ENCODE data around the gene KLHDC3. TPM values are rescaled to one million over a fixed set of nuclear protein-coding genes. Genes with fewer than 3 reads are reported as not detected.

Gene KLHDC3
- total and polyA plus RNA-seq, 2 donors (not counting 3 experiments of a cell fraction or from before 2014, with no cell fraction given) = 84.8 to 120 TPM

GRCh38 chr6:43033496-43034189 is 19.6 kb downstream of the KLHDC3 start:
- H2AFZ ChIP-seq (ENCODE audit: low read depth, low read length) = no peak overlapping the region
- H3K4me2 ChIP-seq (ENCODE audit: insufficient read depth, low read length) = no peak overlapping the region
- no peaks in the 10 kb centered on the region for H3K9me3 ChIP-seq (replicated peaks; ENCODE audit: control insufficient read depth, insufficient read depth, low read length)
- H3K79me2 ChIP-seq (ENCODE audit: control insufficient read depth, insufficient read depth, low read length) = no peaks in the 10 kb centered on the region
- CTCF ChIA-PET = interaction anchor here (2.1 to 2.9 kb wide), 2 partner anchors 11 to 110 kb away, joined by 8 to 11 read pairs; partner anchors contain the start of gene RRP36
- TF ChIP-seq POLR2AphosphoS5 (IDR thresholded peaks at IDR 0.05; ENCODE audit: insufficient read depth, low read depth, low read length) = no peak
- TF ChIP-seq POLR2A (IDR thresholded peaks at IDR 0.05; ENCODE audit: low read depth, low read length) = no peak
- TF ChIP-seq MYC (IDR thresholded peaks at IDR 0.05; ENCODE audit: low read depth, low read length) = no peak
- TF ChIP-seq GATA2 (IDR thresholded peaks at IDR 0.05; ENCODE audit: insufficient read depth, insufficient read length, low read depth, low read length) = no peak
- TF ChIP-seq CTCF (IDR thresholded peaks at IDR 0.05; ENCODE audit: extremely low read depth in 1 of 2, insufficient read depth in 1 of 2, low read depth in 1 of 2, low read length in 2 of 2) = no peak
- TF ChIP-seq FOS (IDR thresholded peaks at IDR 0.05; ENCODE audit: borderline replicate concordance, insufficient read depth, low read length) = no peak
- TF ChIP-seq EZH2 (IDR thresholded peaks at IDR 0.05; ENCODE audit: borderline replicate concordance, low read depth, low read length, severe bottlenecking) = no peak
- no peak for TF ChIP-seq JUN (IDR thresholded peaks at IDR 0.05; ENCODE audit: borderline replicate concordance, insufficient read depth, insufficient read length, low read depth)
- POLR2A ChIA-PET = interaction anchor here (0.9 kb wide), 1 partner anchor 11 kb away, joined by 3 read pairs; no protein-coding TSS in a partner anchor
- dilution Hi-C loops (cut with MboI; ENCODE audit: extremely low pct_ligation_motif_present, low sequenced_read_pairs) = no loop called here
- no TSS peak for BruUV-seq (replicated peaks)
- H3K27me3 ChIP-seq (ENCODE audit: control insufficient read depth in 2 of 2, insufficient read depth in 2 of 2, low read length in 2 of 2) = no peaks in the 10 kb centered on the region
- no peaks in the 10 kb centered on the region for H4K20me1 ChIP-seq (replicated peaks; ENCODE audit: control insufficient read depth, extremely low read depth, insufficient read depth, low read length)
- no peak for DNase-seq (ENCODE audit: low read depth, low spot score)
- no peaks in the 10 kb centered on the region for H3K9me1 ChIP-seq (replicated peaks; ENCODE audit: control insufficient read depth, extremely low read depth, insufficient read depth, low read length)
- H3K4me1 ChIP-seq (ENCODE audit: control insufficient read depth, extremely low read depth, insufficient read depth, low read length) = no peaks in the 10 kb centered on the region
- peaks cover 11 to 38% of the 10 kb centered on the region in 2 experiments for H3K36me3 ChIP-seq (ENCODE audit: control insufficient read depth in 2 of 2, extremely low read depth in 1 of 2, insufficient read depth in 2 of 2, low read length in 2 of 2)
- no peak overlapping the region for H3K4me3 ChIP-seq (replicated peaks in 1 of 3; ENCODE audit: insufficient read depth in 1 of 3, low read depth in 1 of 3, low read length in 3 of 3)
- no peak for FAIRE-seq
- H3K27ac ChIP-seq (ENCODE audit: insufficient read depth, low read depth, low read length) = no peak overlapping the region
- H3K9ac ChIP-seq (replicated peaks; ENCODE audit: extremely low read depth, insufficient read depth, low read length) = no peak overlapping the region
- intact Hi-C loops (cut with micrococcal nuclease) = no loop called here
